SH-SY5Y (cell line): ENCODE data around the gene GPR82.

Experiments
- GATA2 ChIP-seq: IDR thresholded peaks from 2 replicates; pipeline ENCODE4 v1.6.1; 2011; ENCODE audit warnings: mild to moderate bottlenecking, low read depth, low read length
- GATA3 ChIP-seq: IDR thresholded peaks from 2 replicates; pipeline ENCODE4 v1.6.1; 2011; ENCODE audit warnings: low read depth, mild to moderate bottlenecking, low read length, moderate library complexity

- TF ChIP-seq GATA2 (no peak), GATA3 (no peak)
These were observed 34.3 kb upstream of the GPR82 start for GRCh38 chrX:41689711-41690110.
